NCI-H1105 treated with DMSO at 0.1 percent for 48 hours (cell line): ENCODE measurements around the gene PLCD3.

Source experiments
- DNase-seq: peaks from one replicate; lab custom pipeline; 2025; lab: John Stamatoyannopoulos, UW

The PLCD3 gene

DNA sequence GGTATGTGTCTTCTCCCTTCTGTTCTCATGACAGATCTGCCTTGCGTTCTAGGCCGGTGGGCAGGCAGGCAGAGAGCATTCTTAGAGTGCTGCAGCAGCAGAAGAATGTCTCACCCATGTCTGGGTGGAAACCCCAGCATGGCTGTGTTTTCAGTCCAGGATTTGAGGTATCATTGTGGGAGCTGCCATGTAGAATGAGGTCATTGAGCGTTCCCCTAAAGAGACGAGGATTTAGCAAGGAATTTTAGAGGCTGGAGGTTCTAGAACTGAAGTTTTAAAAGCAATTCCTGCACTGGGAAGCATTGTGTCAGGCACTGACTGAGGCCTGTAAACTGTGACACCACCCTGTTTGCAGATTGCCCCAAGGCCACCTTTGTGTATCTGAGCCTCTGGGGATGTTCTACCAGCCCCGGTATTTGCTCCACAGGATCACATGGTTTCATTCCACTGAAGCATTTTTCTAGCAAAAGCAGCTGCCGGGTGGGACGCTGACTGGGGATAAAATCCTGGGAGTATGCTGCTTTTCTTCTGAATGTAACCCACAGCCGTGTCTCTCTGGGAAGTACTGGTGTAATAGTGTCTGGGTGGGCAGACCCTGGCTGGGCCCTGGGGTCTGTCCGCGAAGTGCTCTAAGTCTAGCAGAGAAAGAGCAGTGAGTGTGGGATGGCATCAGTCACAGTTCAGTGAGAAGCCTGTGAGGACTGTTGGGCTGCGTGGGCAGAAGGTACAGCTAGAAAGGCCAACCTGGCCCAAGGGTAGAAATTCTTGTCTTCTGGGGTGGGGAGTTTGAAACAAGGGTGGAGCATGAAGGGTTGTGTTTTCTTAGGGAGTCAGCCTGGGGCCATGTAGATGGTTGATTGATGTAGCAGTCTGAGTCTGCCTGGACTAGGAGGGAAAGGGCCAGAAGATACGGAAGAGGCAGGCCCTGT, 30.2 kb downstream of the PLCD3 start:
- DNase-seq, result no peak

DNA sequence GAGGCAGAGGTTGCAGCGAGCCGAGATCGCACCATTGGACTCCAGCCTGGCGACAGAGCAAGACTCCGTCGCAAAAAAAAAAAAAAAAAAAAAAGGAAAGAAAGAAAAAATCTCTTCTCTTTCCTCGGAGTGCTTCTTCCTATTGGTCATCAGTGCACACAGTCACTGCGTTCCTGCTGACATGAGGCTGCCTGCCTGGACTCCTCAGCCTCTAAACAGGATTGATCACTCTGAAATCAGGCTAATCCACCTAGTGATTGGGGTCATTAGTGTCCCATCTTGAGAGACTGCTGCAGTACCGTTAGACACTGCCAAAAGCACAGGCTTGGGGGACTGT, 30.8 kb downstream of the PLCD3 start:
- no peak for DNase-seq

DNA sequence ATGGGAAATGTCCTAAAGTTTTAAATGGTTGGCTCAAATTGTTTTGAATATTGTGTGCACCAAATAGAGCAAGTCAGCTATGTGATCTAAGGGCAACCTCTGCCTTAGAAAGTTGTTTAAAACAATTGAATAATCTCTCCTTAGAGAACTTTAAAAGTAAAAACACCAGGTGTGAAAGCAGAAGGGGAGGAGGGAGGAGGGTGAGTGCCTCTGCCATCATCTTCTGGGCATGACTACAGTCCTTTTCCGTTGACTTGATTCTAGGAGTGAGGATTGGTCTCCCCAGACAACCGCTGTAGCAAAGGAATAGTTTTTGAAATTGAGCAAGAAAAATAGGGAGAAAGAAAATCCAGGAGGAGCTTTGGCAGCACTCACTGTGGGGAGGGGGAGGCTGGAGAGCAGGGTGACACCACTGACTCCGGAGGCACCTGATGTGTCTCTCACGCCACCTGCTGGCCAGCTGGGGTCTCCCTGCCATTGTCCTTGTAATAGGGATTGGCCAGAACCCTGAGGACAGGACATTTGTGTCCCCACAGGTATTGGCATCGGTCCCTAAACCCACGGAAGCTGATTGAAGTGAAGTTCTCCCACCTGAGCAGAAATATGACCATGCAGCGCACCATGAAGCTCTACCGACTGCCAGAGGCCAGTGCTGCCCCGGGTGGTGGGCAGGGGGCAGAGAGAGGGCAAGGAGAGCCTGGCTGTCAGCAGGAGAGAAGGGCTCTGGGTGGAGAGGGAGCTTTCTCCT, 33.3 kb downstream of the PLCD3 start:
- DNase-seq, result peak; percentile 56

DNA sequence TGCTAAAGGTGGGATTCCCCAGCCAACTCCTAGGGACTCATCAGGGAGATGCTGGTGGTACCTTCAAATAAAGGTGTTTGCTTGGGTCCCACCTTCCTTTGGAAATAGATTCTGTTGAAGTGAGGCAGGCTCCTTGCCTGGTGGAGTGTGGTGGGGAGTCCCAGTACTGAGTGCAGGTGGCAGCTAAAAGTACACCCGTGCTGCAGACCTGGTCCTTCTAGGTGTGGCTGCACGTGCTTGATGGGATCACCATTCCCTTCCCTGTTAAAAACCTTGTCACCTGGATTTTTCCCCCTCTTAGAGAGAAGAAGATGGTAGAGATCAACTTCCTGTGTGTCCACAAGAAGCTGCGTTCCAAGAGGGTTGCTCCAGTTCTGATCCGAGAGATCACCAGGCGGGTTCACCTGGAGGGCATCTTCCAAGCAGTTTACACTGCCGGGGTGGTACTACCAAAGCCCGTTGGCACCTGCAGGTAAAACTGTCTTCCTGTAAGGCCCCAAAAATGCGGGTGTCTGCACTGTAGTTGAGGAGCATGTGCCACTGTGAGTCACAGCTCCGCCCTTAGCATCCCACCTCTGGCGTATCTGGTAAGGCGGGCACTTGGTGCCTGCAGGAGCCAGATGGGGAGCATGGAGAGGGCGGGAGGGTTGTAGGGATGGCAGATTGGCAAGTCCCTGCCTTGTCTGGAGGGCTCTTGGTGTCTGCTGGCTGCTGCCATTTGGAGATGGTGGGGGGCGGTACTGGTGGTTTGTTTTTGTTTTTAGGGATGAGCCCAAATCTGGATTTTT, 34.0 kb downstream of the PLCD3 start:
- no peak for DNase-seq

DNA sequence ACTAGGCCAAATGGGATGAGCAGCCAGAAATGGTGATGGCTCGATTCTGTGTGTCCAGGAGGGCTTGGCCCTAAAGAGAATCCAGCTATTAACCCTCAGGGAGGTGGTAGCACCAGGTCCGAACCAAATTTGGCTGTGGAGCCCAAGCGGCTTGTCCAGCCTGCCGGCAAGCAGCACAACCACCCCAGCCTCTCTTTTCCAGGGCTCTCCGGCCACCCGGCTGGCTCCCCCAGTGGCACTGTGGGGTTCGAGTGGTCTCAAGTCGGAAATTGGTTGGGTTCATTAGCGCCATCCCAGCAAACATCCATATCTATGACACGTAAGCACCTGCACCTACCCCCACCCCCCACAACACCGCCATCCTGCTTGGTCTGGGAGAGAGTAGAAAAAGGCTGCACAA, 35.4 kb downstream of the PLCD3 start:
- DNase-seq, result no peak

DNA sequence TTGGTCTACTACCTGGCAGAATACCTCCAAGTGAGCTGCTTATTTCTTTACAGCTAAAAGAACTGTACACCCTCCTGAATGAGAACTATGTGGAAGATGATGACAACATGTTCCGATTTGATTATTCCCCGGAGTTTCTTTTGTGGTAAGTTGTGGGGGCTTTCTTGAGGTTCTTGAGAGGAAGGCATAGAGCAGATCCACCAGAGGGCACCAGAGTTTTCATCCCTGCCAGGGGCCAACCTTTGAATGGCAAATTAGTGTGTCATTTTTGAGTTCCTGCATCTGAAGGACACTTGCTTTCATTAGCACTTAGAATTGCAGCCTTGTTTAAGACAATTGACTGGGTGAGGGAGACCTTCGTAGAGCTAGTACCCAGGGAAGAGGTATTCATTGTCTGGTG, 36.2 kb downstream of the PLCD3 start:
- no peak for DNase-seq

DNA sequence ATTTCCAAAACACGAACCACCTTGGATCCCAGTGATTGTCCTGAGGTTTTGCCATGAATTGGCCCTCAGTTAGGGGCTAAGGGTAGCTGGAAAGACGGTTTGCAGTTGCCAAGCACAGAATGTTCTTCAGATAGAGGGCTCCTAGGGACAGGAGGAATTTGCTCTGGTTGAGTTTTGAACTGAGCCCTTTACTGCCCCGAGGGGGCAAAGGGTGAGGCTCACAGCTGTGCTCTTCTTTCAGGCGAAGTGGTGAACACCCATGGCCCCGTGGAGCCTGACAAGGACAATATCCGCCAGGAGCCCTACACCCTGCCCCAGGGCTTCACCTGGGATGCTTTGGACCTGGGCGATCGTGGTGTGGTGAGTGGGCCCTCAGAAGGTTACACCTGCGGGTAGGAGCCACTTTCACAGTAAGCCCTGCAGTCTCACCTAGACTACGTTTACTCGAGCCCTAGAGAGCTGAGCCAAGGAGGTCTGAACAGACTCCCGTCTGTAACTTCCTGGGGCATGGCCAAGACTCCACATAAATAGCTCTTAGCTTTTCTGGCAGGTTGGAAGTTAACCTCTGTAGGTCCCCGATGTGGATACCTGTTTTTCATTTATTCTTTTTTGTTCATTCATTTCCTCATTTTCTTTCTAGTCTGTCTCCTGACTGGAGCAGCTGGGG, 38.7 kb downstream of the PLCD3 start:
- no peak for DNase-seq

DNA sequence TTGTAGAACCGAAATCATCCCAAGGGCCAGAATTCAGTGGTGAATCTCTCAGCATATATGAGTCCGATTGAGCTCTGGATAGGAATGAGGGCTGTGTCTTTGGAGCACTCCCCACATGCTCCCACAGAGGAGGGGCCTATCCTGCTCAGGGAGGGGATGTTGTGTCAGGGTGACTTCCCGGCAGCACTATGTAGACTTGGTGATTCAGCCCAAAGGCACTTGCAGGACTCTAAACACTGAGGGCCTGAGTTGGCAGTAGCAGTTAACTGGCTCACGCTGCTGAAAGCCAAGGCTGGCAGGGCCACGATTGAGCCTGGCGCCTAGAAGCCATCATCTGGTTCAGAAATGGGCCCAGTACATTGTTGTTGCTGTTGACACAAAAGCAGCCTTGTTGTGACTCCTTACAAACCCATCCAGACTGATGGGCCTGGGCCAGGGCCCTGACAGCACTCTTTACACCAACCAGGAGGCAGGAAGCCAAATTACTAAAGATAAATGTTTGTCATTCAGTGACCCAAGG, 39.3 kb downstream of the PLCD3 start:
- DNase-seq, result no peak

DNA sequence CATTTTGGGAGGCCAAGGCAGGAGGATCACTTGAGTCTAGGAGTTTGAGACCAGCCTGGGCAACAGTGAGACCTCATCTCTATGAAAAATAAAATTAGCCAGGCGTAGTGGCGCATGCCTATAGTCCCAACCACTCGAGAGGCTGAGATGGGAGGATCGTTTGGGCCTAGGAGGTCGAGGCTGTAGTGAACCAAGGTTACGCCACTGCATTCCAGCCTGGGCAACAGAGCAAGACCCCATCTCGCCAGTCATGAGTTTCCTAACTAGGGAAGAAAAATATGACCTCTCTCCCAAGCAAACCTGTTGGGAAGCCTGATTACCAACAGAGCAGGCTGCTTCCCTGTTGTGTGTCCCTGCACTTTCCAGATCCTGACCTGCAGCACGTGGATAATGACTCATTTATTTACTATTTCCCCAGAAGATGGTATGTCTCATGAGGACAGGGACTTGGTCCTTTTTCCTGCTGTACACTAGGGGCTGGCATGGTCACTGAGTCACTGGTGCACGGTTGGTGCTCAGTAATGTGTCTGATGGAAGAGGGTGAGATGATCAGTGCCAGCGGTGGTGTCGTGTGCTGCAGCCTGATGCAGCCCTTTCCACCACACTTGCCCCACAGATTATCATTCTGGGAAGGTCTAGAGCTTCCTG, 40.4 kb downstream of the PLCD3 start:
- no peak for DNase-seq

DNA sequence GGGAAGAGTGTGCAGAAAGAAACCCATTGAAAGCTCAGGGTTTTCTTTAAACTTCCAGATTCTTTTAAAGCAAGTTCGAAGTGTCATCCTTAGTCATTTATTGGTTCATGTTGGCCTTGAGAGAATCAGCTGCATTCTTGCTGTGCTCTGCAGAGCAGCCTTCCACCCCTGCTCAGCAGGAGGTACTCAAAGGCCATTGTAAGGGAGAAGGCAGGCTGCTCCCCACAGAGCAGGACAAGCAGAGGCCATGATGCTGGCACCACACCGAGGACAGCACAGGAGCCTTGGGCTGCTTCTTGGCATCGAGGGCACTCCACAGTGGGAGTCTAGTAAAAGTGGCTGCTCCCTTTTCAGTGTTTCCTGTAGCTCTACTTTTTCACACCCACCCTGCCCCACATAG, 41.6 kb downstream of the PLCD3 start:
- no peak for DNase-seq

DNA sequence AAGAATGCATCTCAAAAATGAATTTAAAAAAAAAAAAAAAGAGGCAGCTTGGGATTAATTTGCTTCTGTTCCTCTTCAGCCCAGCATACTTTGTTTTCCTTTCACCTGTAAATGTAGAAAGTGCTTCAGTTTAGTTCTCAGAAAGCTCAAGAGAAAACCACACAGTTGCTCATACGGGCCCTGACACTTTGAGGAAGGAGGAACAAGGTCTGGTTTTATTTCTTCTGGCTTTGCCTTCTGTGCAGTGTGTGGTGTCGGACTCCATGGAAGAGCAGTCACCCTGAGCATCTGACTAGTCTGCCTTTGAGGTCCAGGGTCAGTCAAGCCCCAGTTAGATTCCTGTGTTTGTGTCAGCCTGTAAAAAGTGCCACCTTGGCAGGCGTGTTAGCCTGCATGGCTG, 43.6 kb downstream of the PLCD3 start:
- no peak for DNase-seq

DNA sequence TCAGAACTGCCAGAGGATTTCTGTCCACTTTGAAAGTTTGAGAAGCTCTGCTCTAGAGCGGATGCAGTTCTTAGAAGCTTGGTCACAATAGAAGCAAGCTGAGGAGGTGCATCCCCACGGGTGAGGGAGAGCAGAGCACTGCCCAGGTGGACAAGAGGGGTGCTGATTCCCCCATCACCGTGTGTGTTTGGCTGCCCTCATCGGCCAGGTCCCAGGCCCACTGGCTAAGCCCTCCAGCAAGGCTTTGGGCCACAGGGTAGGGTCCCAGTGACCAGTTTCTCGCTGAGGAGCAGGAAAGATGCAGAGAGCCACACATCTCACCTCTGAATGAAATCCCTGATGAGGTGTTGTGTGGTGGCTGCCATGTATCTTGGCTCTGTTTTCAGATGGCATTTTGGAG, 44.3 kb downstream of the PLCD3 start:
- no peak for DNase-seq

DNA sequence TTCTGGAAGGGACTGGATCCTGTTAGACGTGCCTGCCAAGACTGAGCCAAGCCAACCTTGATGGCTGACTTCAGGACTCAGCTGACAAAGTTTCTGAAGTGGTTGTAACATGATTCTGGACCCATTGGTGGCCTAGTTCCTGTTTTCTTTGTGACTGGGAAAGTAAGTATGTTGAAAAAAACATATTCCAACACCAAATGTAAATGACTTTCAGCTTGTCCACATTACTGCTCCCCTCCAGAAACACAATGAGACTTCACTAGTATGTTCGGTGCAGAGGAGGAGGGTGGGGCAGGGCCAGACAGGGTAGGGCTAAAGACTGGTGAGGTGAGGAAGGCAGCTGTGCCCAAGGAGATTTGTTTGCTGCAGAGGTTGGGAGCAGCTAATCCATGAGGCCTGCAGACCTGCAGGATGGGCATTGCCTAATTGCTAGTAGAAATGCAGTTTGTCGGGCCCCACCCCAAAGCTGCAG, 44.8 kb downstream of the PLCD3 start:
- no peak for DNase-seq

DNA sequence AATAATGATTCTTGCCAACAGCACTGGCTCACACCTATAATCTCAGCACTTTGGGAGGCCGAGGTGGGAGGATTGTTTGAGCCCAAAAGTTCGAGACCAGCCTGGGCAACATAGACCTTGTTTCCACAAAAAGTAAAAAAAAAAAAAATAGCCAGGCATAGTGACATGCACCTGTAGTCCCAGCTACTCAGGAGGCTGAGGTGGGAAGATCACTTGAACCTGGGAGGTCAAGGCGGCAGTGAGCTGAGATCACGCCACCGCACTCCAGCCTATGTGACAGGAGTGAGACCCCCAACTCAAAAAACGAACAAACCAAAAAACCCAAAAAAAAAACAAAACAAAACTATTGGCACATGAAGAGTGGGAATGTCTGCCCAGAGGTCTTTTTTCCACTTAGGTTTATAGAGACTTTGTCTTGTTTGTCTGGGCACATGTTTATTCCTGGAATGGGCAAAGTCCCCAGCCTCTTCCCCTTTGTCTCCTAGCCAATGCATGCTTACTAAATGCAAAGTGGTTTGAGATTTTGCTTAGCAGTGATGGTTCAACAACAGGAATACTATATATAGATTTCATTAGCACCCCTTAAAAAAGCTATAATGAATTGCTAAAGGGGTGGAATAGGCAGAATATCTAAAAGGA, 45.3 kb downstream of the PLCD3 start:
- no peak for DNase-seq

DNA sequence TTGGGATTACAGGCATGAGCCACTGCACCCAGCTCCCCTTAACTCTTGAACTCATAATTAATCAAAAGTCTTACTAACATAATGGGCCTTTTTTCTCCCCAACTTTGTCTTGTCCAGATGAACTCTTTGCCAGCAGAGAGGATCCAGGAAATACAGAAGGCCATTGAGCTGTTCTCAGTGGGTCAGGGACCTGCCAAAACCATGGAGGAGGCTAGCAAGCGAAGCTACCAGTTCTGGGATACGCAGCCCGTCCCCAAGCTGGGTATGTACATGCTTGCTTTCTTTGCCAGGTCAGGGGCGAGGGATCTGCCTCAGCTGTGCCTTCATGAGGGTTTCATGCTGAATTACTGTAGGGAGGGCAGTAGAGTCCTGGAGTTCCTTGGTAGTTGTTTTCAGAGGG, 45.9 kb downstream of the PLCD3 start:
- DNase-seq, result no peak

DNA sequence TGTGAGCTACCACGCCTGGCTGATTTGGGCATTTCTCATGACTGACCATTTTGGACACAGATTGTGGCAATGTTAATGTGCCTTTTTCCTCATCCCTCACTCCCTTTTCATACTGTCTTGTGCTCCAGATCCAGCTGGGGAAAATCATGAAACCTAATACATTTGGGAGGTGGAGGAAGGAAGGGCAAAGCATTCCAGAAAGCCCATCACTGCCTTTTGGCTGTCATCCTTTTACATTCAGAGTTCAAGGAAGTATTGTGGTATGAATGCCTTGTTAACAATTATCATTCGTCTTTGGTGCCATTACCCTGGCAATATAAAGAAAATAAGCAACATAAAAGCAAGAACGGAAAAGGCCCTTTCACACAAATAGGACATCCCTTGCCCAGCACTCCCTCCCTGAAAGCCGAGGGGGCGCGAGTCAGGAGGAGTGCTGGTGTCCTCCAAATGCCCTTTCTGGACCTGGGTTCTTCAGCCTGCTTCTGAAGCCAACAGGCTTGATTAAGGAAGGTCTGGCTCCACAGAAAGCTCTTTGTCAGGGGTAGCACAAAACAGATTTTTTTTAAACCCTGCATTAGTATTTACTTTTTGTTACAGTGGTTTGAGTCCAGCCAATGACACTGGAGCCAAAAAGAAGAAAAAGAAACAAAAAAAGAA, 51.1 kb downstream of the PLCD3 start:
- DNase-seq, result no peak

DNA sequence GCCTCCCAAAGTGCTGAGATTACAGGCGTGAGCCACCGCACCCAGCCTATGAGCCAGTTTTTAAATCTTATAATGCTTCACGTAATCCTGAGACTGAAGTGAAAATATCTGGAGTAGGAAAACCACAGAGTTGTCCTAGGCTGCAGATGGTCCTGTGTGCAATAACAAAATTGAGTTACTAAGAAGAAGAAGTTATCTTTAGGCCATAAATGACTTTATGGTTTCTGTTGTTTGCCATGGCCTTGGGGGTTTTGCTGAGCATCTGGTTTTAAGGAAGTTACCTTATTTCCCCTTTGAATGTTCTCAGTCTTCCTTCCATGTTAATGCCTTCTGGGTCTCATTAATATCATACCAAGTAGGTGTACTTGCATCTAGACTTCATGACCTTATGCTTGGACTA, 54.7 kb downstream of the PLCD3 start:
- DNase-seq, result no peak

DNA sequence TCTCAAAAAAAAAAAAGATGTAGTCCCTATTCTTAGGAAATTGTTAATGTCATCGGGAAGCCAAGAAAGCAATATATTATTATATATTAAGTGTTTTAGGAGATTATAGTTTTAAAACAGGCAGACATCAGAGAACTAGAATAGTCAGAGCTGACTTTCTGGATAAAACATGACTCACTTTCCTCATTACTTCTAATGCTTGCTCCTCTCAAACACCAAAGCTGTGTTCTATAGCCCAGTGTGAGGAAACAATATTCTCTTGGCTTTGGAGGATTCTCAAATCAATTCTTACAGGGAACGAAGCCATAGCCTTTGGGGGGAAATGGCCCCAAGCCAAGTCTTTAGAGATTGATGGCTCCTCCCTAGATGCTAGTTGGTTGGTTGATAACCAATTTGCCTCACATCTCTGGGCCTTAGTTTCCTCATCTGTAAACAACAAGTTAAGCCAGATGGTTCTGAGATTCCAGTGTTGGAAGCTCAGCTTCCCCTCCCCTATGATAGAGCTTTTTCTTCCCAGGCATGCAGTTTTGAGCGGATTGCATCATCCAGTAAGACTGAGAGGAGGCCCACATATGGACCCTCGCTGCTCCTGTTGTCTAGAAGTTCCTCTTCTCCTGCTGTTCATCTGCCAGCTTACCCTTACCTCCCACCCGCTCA, 58.8 kb downstream of the PLCD3 start:
- no peak for DNase-seq

DNA sequence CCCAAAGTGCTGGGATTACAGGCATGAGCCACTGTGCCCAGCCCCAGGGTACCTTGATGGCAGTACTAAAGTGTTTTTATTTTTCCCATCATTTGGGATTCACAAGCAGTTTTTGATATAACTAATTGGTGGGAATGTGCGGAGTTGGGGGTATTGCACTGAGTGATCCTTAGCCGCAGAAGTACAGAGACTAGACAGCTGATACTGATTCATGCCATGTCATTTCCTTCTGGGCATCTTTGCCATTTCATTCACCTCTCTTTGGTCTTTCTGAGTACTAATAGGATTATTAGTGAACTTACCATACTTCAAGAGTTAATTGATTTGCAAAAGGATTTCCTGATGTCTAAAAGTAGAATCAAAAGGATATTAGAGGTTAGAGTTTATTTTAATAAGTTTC, 61.5 kb downstream of the PLCD3 start:
- DNase-seq, result no peak

DNA sequence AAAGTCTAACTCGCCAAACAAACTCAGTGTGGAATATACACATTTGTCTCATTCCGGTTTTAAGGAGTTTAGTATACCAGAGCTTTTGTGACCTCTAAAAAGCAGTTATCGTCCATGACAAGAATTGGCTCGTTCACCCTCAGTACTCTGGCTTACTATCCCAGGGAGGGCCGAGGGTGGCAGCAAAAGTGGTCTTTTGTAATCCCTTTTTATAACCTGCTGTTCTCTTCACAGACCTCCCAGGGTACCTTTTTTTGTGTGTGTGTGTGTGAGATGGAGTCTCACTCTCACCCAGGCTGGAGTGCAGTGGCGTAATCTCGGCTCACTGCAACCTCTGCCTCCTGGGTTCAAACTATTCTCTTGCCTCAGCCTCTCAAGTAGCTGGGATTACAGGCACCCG, 62.3 kb downstream of the PLCD3 start:
- DNase-seq, result no peak
